ENCODE results near the gene SP140.
A peak's percentile ranks its signal among the peaks of the same experiment; 100 is the strongest.

DNA sequence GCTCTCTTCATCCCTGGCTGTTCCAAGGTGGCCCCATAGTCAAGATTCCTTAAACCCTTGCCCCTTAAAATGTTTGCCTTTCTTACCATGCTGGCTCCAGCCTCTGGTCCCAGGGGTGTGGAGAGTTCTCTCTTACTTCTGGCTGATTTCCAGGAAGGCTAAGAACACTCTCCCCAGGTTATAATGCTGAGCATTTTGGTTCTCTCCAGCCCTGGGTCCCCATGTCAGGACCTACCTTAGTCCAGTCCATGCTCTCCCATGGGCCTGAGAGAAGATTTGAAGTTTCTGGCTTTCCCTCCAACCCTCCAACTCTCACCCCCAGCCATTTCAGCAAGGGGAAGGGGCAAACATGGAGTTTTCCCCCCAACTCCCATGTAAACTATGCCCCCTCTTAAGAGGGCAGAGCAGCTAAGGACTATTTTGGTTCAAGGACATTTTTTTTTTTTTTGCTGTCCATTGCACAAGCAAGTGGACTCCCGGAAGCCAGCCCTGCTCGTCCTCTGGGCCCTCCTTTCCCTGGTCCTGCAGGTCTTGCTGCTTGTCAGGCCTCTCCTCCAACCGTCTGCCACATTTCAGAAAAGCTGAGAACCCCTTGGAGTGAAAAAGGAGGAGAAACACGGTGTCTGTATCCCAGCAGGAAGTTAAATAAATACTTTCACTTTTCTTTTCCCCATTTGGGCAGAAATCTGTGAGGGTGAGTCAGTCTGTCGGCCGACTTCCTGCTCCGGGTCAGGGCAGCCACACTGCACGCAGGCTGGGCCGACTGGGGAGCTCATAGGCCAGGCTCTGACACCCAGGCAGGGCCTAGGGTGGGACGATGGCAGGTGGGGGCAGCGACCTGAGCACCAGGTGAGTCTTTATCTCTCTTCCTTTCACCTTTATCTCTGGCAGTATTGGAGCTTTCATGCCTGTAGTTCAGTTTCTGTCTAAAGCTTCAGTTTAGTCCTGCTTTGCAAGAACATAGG is 101.2 kb downstream of the SP140 start, which contains the start of gene SP140L:
- TF ChIP-seq, protein P1, sequence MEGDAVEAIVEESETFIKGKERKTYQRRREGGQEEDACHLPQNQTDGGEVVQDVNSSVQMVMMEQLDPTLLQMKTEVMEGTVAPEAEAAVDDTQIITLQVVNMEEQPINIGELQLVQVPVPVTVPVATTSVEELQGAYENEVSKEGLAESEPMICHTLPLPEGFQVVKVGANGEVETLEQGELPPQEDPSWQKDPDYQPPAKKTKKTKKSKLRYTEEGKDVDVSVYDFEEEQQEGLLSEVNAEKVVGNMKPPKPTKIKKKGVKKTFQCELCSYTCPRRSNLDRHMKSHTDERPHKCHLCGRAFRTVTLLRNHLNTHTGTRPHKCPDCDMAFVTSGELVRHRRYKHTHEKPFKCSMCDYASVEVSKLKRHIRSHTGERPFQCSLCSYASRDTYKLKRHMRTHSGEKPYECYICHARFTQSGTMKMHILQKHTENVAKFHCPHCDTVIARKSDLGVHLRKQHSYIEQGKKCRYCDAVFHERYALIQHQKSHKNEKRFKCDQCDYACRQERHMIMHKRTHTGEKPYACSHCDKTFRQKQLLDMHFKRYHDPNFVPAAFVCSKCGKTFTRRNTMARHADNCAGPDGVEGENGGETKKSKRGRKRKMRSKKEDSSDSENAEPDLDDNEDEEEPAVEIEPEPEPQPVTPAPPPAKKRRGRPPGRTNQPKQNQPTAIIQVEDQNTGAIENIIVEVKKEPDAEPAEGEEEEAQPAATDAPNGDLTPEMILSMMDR (IDR thresholded peaks at IDR 0.05), result no peak
- TF ChIP-seq POLR2AphosphoS5 (IDR thresholded peaks at IDR 0.05), result peak; percentile 37
- no peak for TF ChIP-seq POLR2A (IDR thresholded peaks at IDR 0.05)
